Panc1 (cell line): Measurements from ENCODE around the gene KANK4. TPM values are rescaled to one million over a fixed set of nuclear protein-coding genes. Genes with fewer than 3 reads are reported as not detected.
"Not testable (repeated sequence)": the region's sequence is repeated elsewhere in the genome, so short reads cannot be mapped to it uniquely, and the experiment has no call there.

Experiments used
- ATAC-seq: fragments of 200-7000 bp; cut with Tn5 transposase; 2 replicates; pipeline ENCODE4 v1.9.1; 2020; ENCODE audit warnings: mild to moderate bottlenecking, moderate library complexity
- BruUV-seq: library from RNA; stranded (reverse); fragments of 400-500 nt; replicated peaks from 2 replicates; lab custom pipeline; 2021; lab: Mats Ljungman, UMichigan
- CTCF ChIA-PET: fragments of 300-600 bp; sonication (Branson Sonifier 250); formaldehyde crosslinking; loops from one replicate; lab custom pipeline; 2022; ENCODE audit warnings: antibody characterized with exemption; lab: Charles Lee
- POLR2A ChIA-PET: fragments of 300-600 bp; sonication (Branson Sonifier 250); formaldehyde crosslinking; loops from one replicate; lab custom pipeline; 2022; ENCODE audit warnings: antibody characterized with exemption; lab: Charles Lee
- DNase-seq: peaks from one replicate; pipeline ENCODE4 v3.0.0-alpha.2; 2010; ENCODE audit warnings: low read depth, low spot score
- H3K27ac ChIP-seq: 2 replicates; pipeline ENCODE4 v1.5.1; 2011; ENCODE audit warnings: mild to moderate bottlenecking, low read length, inconsistent platforms
- H3K27me3 ChIP-seq: fragments of 200-500 bp; sonication (Bioruptor generic); 2 replicates; pipeline ENCODE4 v1.6.0; 2014; ENCODE audit warnings: low read length, inconsistent platforms; ENCODE audit not compliant: control insufficient read depth, insufficient read depth
- H3K36me3 ChIP-seq: fragments of 200-500 bp; sonication (Bioruptor generic); 2 replicates; pipeline ENCODE4 v1.5.1; 2014; ENCODE audit warnings: inconsistent platforms, mild to moderate bottlenecking, low read length, moderate library complexity; ENCODE audit not compliant: control insufficient read depth, insufficient read depth
- H3K4me1 ChIP-seq: 2 replicates; pipeline ENCODE4 v1.5.1; 2011; ENCODE audit warnings: inconsistent platforms, mild to moderate bottlenecking, low read length, moderate library complexity; ENCODE audit not compliant: control insufficient read depth, insufficient read depth
- H3K4me3 ChIP-seq, 2 experiments: 2 replicates each; pipeline ENCODE4 v1.5.1; 2011 to 2012; ENCODE audit warnings: low read depth in 2 of 2, low read length in 2 of 2, mild to moderate bottlenecking in 2 of 2, inconsistent platforms in 1 of 2, moderate library complexity in 1 of 2
- H3K9me3 ChIP-seq: fragments of 200-500 bp; sonication (Bioruptor generic); 2 replicates; pipeline ENCODE4 v1.5.1; 2014; ENCODE audit warnings: low read depth, mild to moderate bottlenecking, inconsistent platforms, low read length, moderate library complexity; ENCODE audit not compliant: control insufficient read depth, insufficient read depth
- CTCF ChIP-seq: fragments of 450-650 bp; IDR thresholded peaks from 2 replicates; pipeline ENCODE4 v1.5.1; 2017; ENCODE audit warnings: mild to moderate bottlenecking
- REST ChIP-seq, 2 experiments: IDR thresholded peaks; 2 replicates each; pipeline ENCODE4 v1.6.1; 2011 to 2012; ENCODE audit warnings: low read depth in 2 of 2, control low read depth in 1 of 2, low read length in 1 of 2, mild to moderate bottlenecking in 1 of 2, moderate library complexity in 1 of 2; ENCODE audit not compliant: insufficient read depth in 1 of 2
- SIN3A ChIP-seq: IDR thresholded peaks from 2 replicates; pipeline ENCODE4 v1.6.1; 2012; ENCODE audit warnings: low read depth, mild to moderate bottlenecking, low read length, moderate library complexity, borderline replicate concordance; ENCODE audit not compliant: insufficient read depth
- TCF7L2 ChIP-seq: IDR thresholded peaks from 2 replicates; pipeline ENCODE4 v1.6.1; 2011; ENCODE audit warnings: mild to moderate bottlenecking, low read depth, low read length, inconsistent platforms
- in situ Hi-C: cut with HindIII; loops from 2 replicates; pipeline ENCODE4 v1.10.0; 2016; ENCODE audit warnings: low sequenced_read_pairs, low pct_unique_long_range_greater_than_20kb
- intact Hi-C: fragments of 100-400 bp; cut with micrococcal nuclease; formaldehyde crosslinking; loops from one replicate; pipeline ENCODE4 v1.10.0; 2022; ENCODE audit not compliant: unreplicated experiment
- total RNA-seq: library from RNA; stranded (reverse); gene quantifications from one replicate; pipeline ENCODE4 v1.2.1, GENCODE V29; 2021; ENCODE audit not compliant: unreplicated experiment

KANK4 gene
- total RNA-seq, 1 experiment from 2014 or later: 0.18 TPM

GRCh38 chr1:62247391-62248168 lies 71.7 kb downstream of the KANK4 start:
- CTCF ChIA-PET: no interaction called here
- intact Hi-C loops: no loop called here

GRCh38 chr1:62245201-62245600 lies 74.0 kb downstream of the KANK4 start:
- Histone ChIP-seq H3K4me3 (no peak overlapping the region), H3K36me3 (no peaks in the 10 kb centered on the region), H3K27ac (no peak overlapping the region), H3K9me3 (no peaks in the 10 kb centered on the region), H3K4me1 (no peaks in the 10 kb centered on the region), H3K27me3 (no peaks in the 10 kb centered on the region)
- CTCF ChIA-PET: no interaction called here
- no peak for ATAC-seq
- intact Hi-C loops: no loop called here
- in situ Hi-C loops: no loop called here
- TF ChIP-seq CTCF (no peak), REST (IDR thresholded peaks at IDR 0.05; ENCODE audit: insufficient read depth in 1 of 2, low read depth in 2 of 2, low read length in 1 of 2) (no peak), TCF7L2 (no peak), SIN3A (no peak)
- no TSS peak for BruUV-seq
- POLR2A ChIA-PET: no interaction called here
- DNase-seq: no peak

More at GRCh38 chr1:62247391-62248168, 71.7 kb downstream of the KANK4 start:
- Histone ChIP-seq H3K27ac (no peak overlapping the region), H3K27me3 (no peaks in the 10 kb centered on the region), H3K4me3 (no peak overlapping the region), H3K9me3 (no peaks in the 10 kb centered on the region), H3K36me3 (no peaks in the 10 kb centered on the region), H3K4me1 (no peaks in the 10 kb centered on the region)
- ATAC-seq (no peak), DNase-seq (no peak)
- in situ Hi-C loops: no loop called here
- POLR2A ChIA-PET: no interaction called here
- no TSS peak for BruUV-seq
- TF ChIP-seq TCF7L2: no peak
- TF ChIP-seq REST (IDR thresholded peaks at IDR 0.05; ENCODE audit: insufficient read depth in 1 of 2, low read depth in 2 of 2, low read length in 1 of 2): no peak
- no peak for TF ChIP-seq CTCF

- DNase-seq, H3K9me3 ChIP-seq, H3K27me3 ChIP-seq, in situ Hi-C loops, POLR2A ChIA-PET, intact Hi-C loops, CTCF ChIA-PET, ATAC-seq, H3K36me3 ChIP-seq, H3K4me1 ChIP-seq, H3K4me3 ChIP-seq, BruUV-seq, H3K27ac ChIP-seq: not testable (repeated sequence)
Observed at GRCh38 chr1:62244380-62244779, 74.9 kb downstream of the KANK4 start.
